ENCODE results near the gene MPEG1. TPM values are rescaled to one million over a fixed set of nuclear protein-coding genes. Genes with fewer than 3 reads are reported as not detected.

MPEG1 gene
- total and polyA plus RNA-seq, 9 of the 15 experiments (the other 6 are each of a cell fraction or from before 2014, with no cell fraction given): 0.07 TPM; not detected in 8

DNA sequence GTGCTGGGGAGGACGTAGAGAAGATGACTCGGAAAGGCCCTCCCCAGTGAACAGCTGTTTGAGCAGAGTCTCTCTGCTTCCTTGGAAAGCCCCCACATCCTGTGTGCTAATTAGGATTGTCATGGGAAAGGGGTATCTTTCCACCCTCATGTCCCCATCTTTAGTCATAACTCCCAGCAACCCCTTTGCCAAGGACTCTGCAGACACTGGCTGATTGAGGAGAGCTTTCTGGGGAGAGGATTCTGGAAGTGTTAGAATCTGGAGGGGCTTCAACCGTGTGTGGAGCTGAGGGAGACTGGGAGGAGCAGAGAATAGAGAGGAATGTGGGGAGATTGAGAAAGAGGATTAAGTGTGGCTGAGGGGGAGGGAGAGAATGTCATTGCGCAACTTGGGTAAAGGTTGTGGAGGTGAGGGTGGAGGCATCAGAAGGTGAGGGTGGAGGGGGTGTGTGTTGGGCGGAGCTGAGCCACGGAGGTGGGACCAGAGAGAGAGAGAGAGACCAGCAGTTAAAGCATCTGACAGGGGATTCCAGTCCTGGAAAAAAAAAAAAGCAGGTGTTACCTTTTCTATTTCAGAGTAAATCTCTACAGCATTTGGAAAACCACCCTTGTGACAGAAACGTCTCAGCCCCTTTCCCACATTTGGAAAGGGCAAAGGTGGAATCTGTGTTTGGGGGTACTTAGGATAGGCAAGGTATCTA lies 38.6 kb downstream of the MPEG1 start:
- ChIA-PET CTCF (ENCODE audit: low intra/inter-chr PET ratio) (no interaction called here), POLR2A (interaction anchor here (0.7 to 0.9 kb wide), 2 partner anchors 269 to 351 kb away, joined by 3 read pairs; no protein-coding TSS in a partner anchor)
- H3K4me3 ChIP-seq: no peak overlapping the region
- H3K9me1 ChIP-seq (ENCODE audit: control insufficient read depth, insufficient read depth, low read length): no peaks in the 10 kb centered on the region
- no peaks in the 10 kb centered on the region for H3K9me3 ChIP-seq (replicated peaks; ENCODE audit: control insufficient read depth, insufficient read depth, low read depth, low read length)
- no peaks in the 10 kb centered on the region for H3K79me2 ChIP-seq (ENCODE audit: control insufficient read depth, insufficient read depth, low read length)
- FAIRE-seq (no peak), ATAC-seq (no peak), DNase-seq (ENCODE audit: extremely low read depth in 1 of 4, low spot score in 3 of 4) (no peak)
- no peak overlapping the region for H3K4me2 ChIP-seq (ENCODE audit: insufficient read depth, low read length)
- no peaks in the 10 kb centered on the region; the same call in 1 of the 2 replicates for H4K20me1 ChIP-seq (replicated peaks; ENCODE audit: control insufficient read depth, insufficient read depth, low read length)
- peaks cover 0 to 20% of the 10 kb centered on the region in 2 experiments; a peak in 3 of 5 replicates for H3K4me1 ChIP-seq (replicated peaks in 1 of 2; ENCODE audit: control insufficient read depth in 2 of 2, insufficient read depth in 2 of 2, low read length in 2 of 2)
- TF ChIP-seq, protein P1, sequence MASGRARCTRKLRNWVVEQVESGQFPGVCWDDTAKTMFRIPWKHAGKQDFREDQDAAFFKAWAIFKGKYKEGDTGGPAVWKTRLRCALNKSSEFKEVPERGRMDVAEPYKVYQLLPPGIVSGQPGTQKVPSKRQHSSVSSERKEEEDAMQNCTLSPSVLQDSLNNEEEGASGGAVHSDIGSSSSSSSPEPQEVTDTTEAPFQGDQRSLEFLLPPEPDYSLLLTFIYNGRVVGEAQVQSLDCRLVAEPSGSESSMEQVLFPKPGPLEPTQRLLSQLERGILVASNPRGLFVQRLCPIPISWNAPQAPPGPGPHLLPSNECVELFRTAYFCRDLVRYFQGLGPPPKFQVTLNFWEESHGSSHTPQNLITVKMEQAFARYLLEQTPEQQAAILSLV (tag; IDR thresholded peaks at IDR 0.05): peak; percentile 55; the same call in 1 of the 2 replicates
- TF ChIP-seq ZNF444 (CRISPR knock-in tag; IDR thresholded peaks at IDR 0.05): no peak
- TF ChIP-seq HIVEP1 (CRISPR knock-in tag; IDR thresholded peaks at IDR 0.05): no peak
- TF ChIP-seq CEBPB (tag; IDR thresholded peaks at IDR 0.05): peak; percentile 87
- TF ChIP-seq KLF10 (CRISPR knock-in tag; IDR thresholded peaks at IDR 0.05): no peak
- peak; percentile 21; the same call in 1 of the 2 replicates for TF ChIP-seq EGR1 (conservative IDR thresholded peaks at IDR 0.05)
- TF ChIP-seq SP1 (CRISPR knock-in tag; IDR thresholded peaks at IDR 0.05): no peak
- TF ChIP-seq CEBPG (CRISPR knock-in tag; IDR thresholded peaks at IDR 0.05): no peak
- peak; percentile 58 to 63; a peak in 3 of 4 replicates for TF ChIP-seq CEBPG (tag; conservative IDR thresholded peaks at IDR 0.05 in 1 of 2, IDR thresholded peaks at IDR 0.05 in 1 of 2)
- TF ChIP-seq EHMT2 (IDR thresholded peaks at IDR 0.05): no peak
- no peak for TF ChIP-seq ZNF79 (CRISPR knock-in tag; IDR thresholded peaks at IDR 0.05; ENCODE audit: low read depth)
- H3K36me3 ChIP-seq (ENCODE audit: control insufficient read depth, insufficient read depth, low read length): no peaks in the 10 kb centered on the region
- no TSS peak for BruUV-seq (replicated peaks)
- peaks cover 14 to 32% of the 10 kb centered on the region in 2 experiments for H3K27me3 ChIP-seq (ENCODE audit: control insufficient read depth in 2 of 2, insufficient read depth in 2 of 2, low read length in 2 of 2)
- no peak overlapping the region for H2AFZ ChIP-seq (ENCODE audit: low read depth, low read length)
- no peak overlapping the region for H3K9ac ChIP-seq (ENCODE audit: insufficient read depth in 1 of 2, low read depth in 2 of 2, low read length in 2 of 2)
- in situ Hi-C loops (cut with MboI) (loop anchor here (10.0 kb wide), 1 partner anchor 251 kb away; the partner anchor contains the start of gene OR5A2), intact Hi-C loops (cut with micrococcal nuclease) (loop anchor here (5.0 kb wide), 1 partner anchor 628 kb away; no protein-coding TSS in a partner anchor)
- 0% methylated on average over 7 of the region's 7 CpGs for WGBS (ENCODE audit: insufficient coverage, low coverage, missing lambda C conversion rate)
- no peak overlapping the region for H3K27ac ChIP-seq (ENCODE audit: extremely low read depth, low read depth, low read length)
